Fibroblast of lung (primary cell): ENCODE data around the gene SUMF1. TPM values are rescaled to one million over a fixed set of nuclear protein-coding genes. Genes with fewer than 3 reads are reported as not detected.

Experiments used
- DNase-seq, 2 donors: peaks; one replicate each; pipeline versions ENCODE4 v3.0.0 to v3.0.0-alpha.2; 2010; ENCODE audit warnings: low read depth in 2 of 2
- H2AFZ ChIP-seq: 2 replicates; pipeline ENCODE4 v1.5.1; 2012; ENCODE audit warnings: low read length, control low read depth, inconsistent platforms
- H3K27ac ChIP-seq: 2 replicates; pipeline ENCODE4 v1.5.1; 2011; ENCODE audit warnings: low read length, control low read depth; ENCODE audit not compliant: insufficient read depth
- H3K27me3 ChIP-seq: 2 replicates; pipeline ENCODE4 v1.5.1; 2011; ENCODE audit warnings: mild to moderate bottlenecking, low read length; ENCODE audit not compliant: control insufficient read depth, insufficient read depth
- H3K36me3 ChIP-seq: 2 replicates; pipeline ENCODE4 v1.5.1; 2011; ENCODE audit warnings: low read length; ENCODE audit not compliant: control insufficient read depth, insufficient read depth
- H3K4me1 ChIP-seq: 2 replicates; pipeline ENCODE4 v1.5.1; 2011; ENCODE audit warnings: low read length; ENCODE audit not compliant: control insufficient read depth, insufficient read depth; ENCODE audit errors: extremely low read depth
- H3K4me2 ChIP-seq: 2 replicates; pipeline ENCODE4 v1.5.1; 2011; ENCODE audit warnings: low read length, control low read depth; ENCODE audit not compliant: insufficient read depth; ENCODE audit errors: extremely low read depth
- H3K4me3 ChIP-seq, 4 experiments: fragments of 200-600 bp in 1 of 4; sonication (generic) in 1 of 4; replicated peaks in 1 of 4; 2 replicates each; pipeline ENCODE4 v1.5.1; 2011 to 2016; ENCODE audit warnings: low read length in 4 of 4, low read depth in 3 of 4, mild to moderate bottlenecking in 3 of 4, control low read depth in 2 of 4, inconsistent platforms in 1 of 4, mixed read lengths in 1 of 4; ENCODE audit not compliant: insufficient read depth in 1 of 4; ENCODE audit errors: control extremely low read depth in 1 of 4
- H3K79me2 ChIP-seq: 2 replicates; pipeline ENCODE4 v1.5.1; 2012; ENCODE audit warnings: mild to moderate bottlenecking, low read length, inconsistent platforms; ENCODE audit not compliant: control insufficient read depth, insufficient read depth
- H3K9ac ChIP-seq: 2 replicates; pipeline ENCODE4 v1.5.1; 2011; ENCODE audit warnings: mild to moderate bottlenecking, low read length, control low read depth; ENCODE audit not compliant: insufficient read depth
- H3K9me3 ChIP-seq: 2 replicates; pipeline ENCODE4 v1.5.1; 2012; ENCODE audit warnings: low read depth, low read length; ENCODE audit not compliant: control insufficient read depth, insufficient read depth
- H4K20me1 ChIP-seq: 2 replicates; pipeline ENCODE4 v1.5.1; 2011; ENCODE audit warnings: low read length; ENCODE audit not compliant: control insufficient read depth, insufficient read depth; ENCODE audit errors: extremely low read depth
- CTCF ChIP-seq, 2 donors: IDR thresholded peaks in 1 of 2; conservative IDR thresholded peaks in 1 of 2; 1 replicate in 1 of 2; 2 replicates in 1 of 2; pipeline ENCODE4 v1.5.1; 2011 to 2012; ENCODE audit warnings: low read length in 2 of 2, control low read depth in 1 of 2, inconsistent platforms in 1 of 2, low read depth in 1 of 2, mild to moderate bottlenecking in 1 of 2
- EZH2 ChIP-seq: IDR thresholded peaks from 2 replicates; pipeline ENCODE4 v1.5.1; 2012; ENCODE audit warnings: low read length, control low read depth, mild to moderate bottlenecking; ENCODE audit errors: missing control alignments
- polyA plus RNA-seq, 2 donors: library from polyadenylated mRNA; depleted of rRNA in 1 of 2; stranded (reverse) in 1 of 2; unstranded in 1 of 2; fragments of >200 nt; gene quantifications; 2 replicates each; pipeline ENCODE4 v1.2.1, GENCODE V29; 2011 to 2012; ENCODE audit warnings: missing spikeins in 1 of 2
- total RNA-seq: library from RNA; depleted of rRNA; stranded (reverse); fragments of >200 nt; gene quantifications from 2 replicates; pipeline ENCODE4 v1.2.1, GENCODE V29; 2014

SUMF1 gene
- total and polyA plus RNA-seq, 2 donors (not counting 1 experiment from before 2014, with no cell fraction given), result 50.0 to 64.6 TPM

- Histone ChIP-seq H3K9ac (no peak overlapping the region), H3K4me2 (peak overlapping the region; percentile 51), H4K20me1 (no peaks in the 10 kb centered on the region), H3K4me3 (peak overlapping the region in 3 of 4 experiments; percentile 1 to 34 (median 6)), H2AFZ (peak overlapping the region; percentile 76), H3K27ac (no peak overlapping the region), H3K36me3 (no peaks in the 10 kb centered on the region), H3K9me3 (no peaks in the 10 kb centered on the region), H3K4me1 (peaks cover 2% of the 10 kb centered on the region), H3K27me3 (no peaks in the 10 kb centered on the region), H3K79me2 (no peaks in the 10 kb centered on the region)
- TF ChIP-seq EZH2 (no peak), CTCF (conservative IDR thresholded peaks at IDR 0.05 in 1 of 2, IDR thresholded peaks at IDR 0.05 in 1 of 2; ENCODE audit: low read depth in 1 of 2, low read length in 2 of 2) (no peak)
- DNase-seq, result peak in 1 of 2 donors; percentile 54
Measured at GRCh38 chr3:4504340-4505261, 37.5 kb upstream of the SUMF1 start.

- H3K9ac ChIP-seq, result no peak overlapping the region
- no peak overlapping the region for H3K27ac ChIP-seq
Measured at GRCh38 chr3:4503050-4503449, 36.0 kb upstream of the SUMF1 start.

More at GRCh38 chr3:4503050-4503449, 36.0 kb upstream of the SUMF1 start:
- Histone ChIP-seq H3K36me3 (no peaks in the 10 kb centered on the region), H2AFZ (no peak overlapping the region), H4K20me1 (no peaks in the 10 kb centered on the region), H3K79me2 (no peaks in the 10 kb centered on the region), H3K4me3 (no peak overlapping the region), H3K27me3 (no peaks in the 10 kb centered on the region), H3K4me1 (peaks cover 2% of the 10 kb centered on the region), H3K9me3 (no peaks in the 10 kb centered on the region), H3K4me2 (no peak overlapping the region)
- DNase-seq, result no peak
- TF ChIP-seq EZH2 (no peak), CTCF (conservative IDR thresholded peaks at IDR 0.05 in 1 of 2, IDR thresholded peaks at IDR 0.05 in 1 of 2; ENCODE audit: low read depth in 1 of 2, low read length in 2 of 2) (no peak)
